LNCaP clone FGC (cell line): ENCODE data around the gene SPNS2.

Source experiments
- DNase-seq: peaks from one replicate; pipeline ENCODE4 v3.0.0-alpha.2; 2011; ENCODE audit warnings: low read depth
- H3K4me3 ChIP-seq: 2 replicates; pipeline ENCODE4 v1.5.1; 2011; ENCODE audit warnings: mild to moderate bottlenecking, low read depth, low read length, control low read depth
- CTCF ChIP-seq: IDR thresholded peaks from 2 replicates; pipeline ENCODE4 v1.5.1; 2012; ENCODE audit warnings: mild to moderate bottlenecking; ENCODE audit not compliant: control insufficient read depth, insufficient read depth; ENCODE audit errors: extremely low read depth

Gene SPNS2

GRCh38 chr17:4509923-4510617, 11.4 kb downstream of the SPNS2 start:
- DNase-seq, result no peak
- TF ChIP-seq CTCF, result no peak
- no peak overlapping the region for H3K4me3 ChIP-seq

- H3K4me3 ChIP-seq, result no peak overlapping the region
- no peak for DNase-seq
- no peak for TF ChIP-seq CTCF
Measured at GRCh38 chr17:4510618-4510941, 11.9 kb downstream of the SPNS2 start.

GRCh38 chr17:4511199-4511932, 12.7 kb downstream of the SPNS2 start:
- no peak for TF ChIP-seq CTCF
- no peak overlapping the region for H3K4me3 ChIP-seq
- DNase-seq, result no peak

GRCh38 chr17:4512156-4513112, 13.8 kb downstream of the SPNS2 start:
- no peak for DNase-seq
- TF ChIP-seq CTCF, result no peak
- no peak overlapping the region for H3K4me3 ChIP-seq

GRCh38 chr17:4513113-4514032, 14.7 kb downstream of the SPNS2 start:
- H3K4me3 ChIP-seq, result no peak overlapping the region
- no peak for DNase-seq
- TF ChIP-seq CTCF, result no peak

- no peak for TF ChIP-seq CTCF
- H3K4me3 ChIP-seq, result no peak overlapping the region
- no peak for DNase-seq
Measured at GRCh38 chr17:4514206-4514605, 15.5 kb downstream of the SPNS2 start.
